Keratinocyte (primary cell): Measurements from ENCODE around the gene KCNH2.

Experiments used
- EZH2 ChIP-seq: IDR thresholded peaks from one replicate; pipeline ENCODE4 v1.6.1; 2012; ENCODE audit warnings: inconsistent platforms, mild to moderate bottlenecking, low read length, moderate library complexity
- TF ChIP-seq, protein P1 (sequence below), 3 experiments: IDR thresholded peaks in 1 of 3; conservative IDR thresholded peaks in 1 of 3; optimal IDR thresholded peaks in 1 of 3; 2 replicates in 2 of 3; 3 replicates in 1 of 3; pipeline versions ENCODE3 to v1.5.1; 2011; ENCODE audit warnings: low read length in 3 of 3, mild to moderate bottlenecking in 3 of 3, moderate library complexity in 2 of 3, control low read depth in 1 of 3, inconsistent platforms in 1 of 3; ENCODE audit not compliant: insufficient read depth in 2 of 3; ENCODE audit errors: extremely low read depth in 1 of 3

- TF ChIP-seq, protein P1, sequence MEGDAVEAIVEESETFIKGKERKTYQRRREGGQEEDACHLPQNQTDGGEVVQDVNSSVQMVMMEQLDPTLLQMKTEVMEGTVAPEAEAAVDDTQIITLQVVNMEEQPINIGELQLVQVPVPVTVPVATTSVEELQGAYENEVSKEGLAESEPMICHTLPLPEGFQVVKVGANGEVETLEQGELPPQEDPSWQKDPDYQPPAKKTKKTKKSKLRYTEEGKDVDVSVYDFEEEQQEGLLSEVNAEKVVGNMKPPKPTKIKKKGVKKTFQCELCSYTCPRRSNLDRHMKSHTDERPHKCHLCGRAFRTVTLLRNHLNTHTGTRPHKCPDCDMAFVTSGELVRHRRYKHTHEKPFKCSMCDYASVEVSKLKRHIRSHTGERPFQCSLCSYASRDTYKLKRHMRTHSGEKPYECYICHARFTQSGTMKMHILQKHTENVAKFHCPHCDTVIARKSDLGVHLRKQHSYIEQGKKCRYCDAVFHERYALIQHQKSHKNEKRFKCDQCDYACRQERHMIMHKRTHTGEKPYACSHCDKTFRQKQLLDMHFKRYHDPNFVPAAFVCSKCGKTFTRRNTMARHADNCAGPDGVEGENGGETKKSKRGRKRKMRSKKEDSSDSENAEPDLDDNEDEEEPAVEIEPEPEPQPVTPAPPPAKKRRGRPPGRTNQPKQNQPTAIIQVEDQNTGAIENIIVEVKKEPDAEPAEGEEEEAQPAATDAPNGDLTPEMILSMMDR (optimal IDR thresholded peaks at IDR 0.05 in 1 of 3, IDR thresholded peaks at IDR 0.05 in 1 of 3, conservative IDR thresholded peaks at IDR 0.05 in 1 of 3; ENCODE audit: extremely low read depth in 1 of 3, insufficient read depth in 2 of 3, low read length in 3 of 3) = no peak
- TF ChIP-seq EZH2 = no peak
These were observed 35.2 kb upstream of the KCNH2 start for GRCh38 chr7:151013356-151013732.
